H9 (cell line): Measurements from ENCODE around the gene GAD1. TPM values are rescaled to one million over a fixed set of nuclear protein-coding genes. Genes with fewer than 3 reads are reported as not detected.

Experiments used
- DNase-seq: peaks from one replicate; pipeline ENCODE4 v3.0.0-alpha.2; 2017
- H2AFZ ChIP-seq: one replicate; pipeline ENCODE4 v1.6.1; 2013; ENCODE audit warnings: mild to moderate bottlenecking, low read length, control low read depth, moderate library complexity
- H2AK5ac ChIP-seq: 2 replicates; pipeline ENCODE4 v1.6.1; 2013; ENCODE audit warnings: low read length, control low read depth, mixed read lengths; ENCODE audit not compliant: insufficient read length
- H2BK120ac ChIP-seq: one replicate; pipeline ENCODE4 v1.6.1; 2013; ENCODE audit warnings: low read depth, mild to moderate bottlenecking, low read length, control low read depth, inconsistent platforms; ENCODE audit not compliant: poor library complexity, severe bottlenecking
- H2BK12ac ChIP-seq: 2 replicates; pipeline ENCODE4 v1.6.1; 2013; ENCODE audit warnings: low read length, control low read depth, mixed read lengths, low read depth; ENCODE audit not compliant: insufficient read length
- H2BK15ac ChIP-seq: 2 replicates; pipeline ENCODE4 v1.6.1; 2013; ENCODE audit warnings: low read depth, low read length, control low read depth
- H2BK20ac ChIP-seq: one replicate; pipeline ENCODE4 v1.6.1; 2013; ENCODE audit warnings: low read depth, mild to moderate bottlenecking, low read length, control low read depth, inconsistent platforms; ENCODE audit not compliant: poor library complexity, severe bottlenecking
- H2BK5ac ChIP-seq: 2 replicates; pipeline ENCODE4 v1.6.1; 2013; ENCODE audit warnings: low read length, control low read depth, mixed read lengths; ENCODE audit not compliant: insufficient read length
- H3K14ac ChIP-seq: 2 replicates; pipeline ENCODE4 v1.6.1; 2013; ENCODE audit warnings: low read length, control low read depth; ENCODE audit not compliant: insufficient read depth
- H3K18ac ChIP-seq: 2 replicates; pipeline ENCODE4 v1.6.1; 2013; ENCODE audit warnings: low read depth, mild to moderate bottlenecking, mixed read lengths, low read length, control low read depth; ENCODE audit not compliant: insufficient read length
- H3K23ac ChIP-seq: 2 replicates; pipeline ENCODE4 v1.6.1; 2013; ENCODE audit warnings: low read length, control low read depth, mixed read lengths, low read depth; ENCODE audit not compliant: insufficient read length
- H3K23me2 ChIP-seq: 2 replicates; pipeline ENCODE4 v1.6.1; 2013; ENCODE audit warnings: low read depth, mild to moderate bottlenecking, mixed read lengths, low read length, control low read depth; ENCODE audit not compliant: insufficient read length, poor library complexity, severe bottlenecking
- H3K27ac ChIP-seq: 2 replicates; pipeline ENCODE4 v1.5.1; 2013; ENCODE audit warnings: low read length, control low read depth, mixed read lengths, low read depth; ENCODE audit not compliant: insufficient read length
- H3K27me3 ChIP-seq: 2 replicates; pipeline ENCODE4 v1.6.1; 2013; ENCODE audit warnings: low read length, control low read depth, inconsistent platforms; ENCODE audit not compliant: insufficient read depth
- H3K4ac ChIP-seq: 2 replicates; pipeline ENCODE4 v1.6.1; 2013; ENCODE audit warnings: low read depth, mild to moderate bottlenecking, control low read depth, inconsistent platforms, low read length, moderate library complexity
- H3K4me1 ChIP-seq: 2 replicates; pipeline ENCODE4 v1.6.1; 2013; ENCODE audit warnings: low read length, control low read depth, inconsistent platforms; ENCODE audit not compliant: insufficient read depth
- H3K4me2 ChIP-seq: 2 replicates; pipeline ENCODE4 v1.6.1; 2013; ENCODE audit warnings: low read length, control low read depth, mixed read lengths; ENCODE audit not compliant: insufficient read length, insufficient read depth
- H3K56ac ChIP-seq: 2 replicates; pipeline ENCODE4 v1.6.1; 2013; ENCODE audit warnings: low read depth, mild to moderate bottlenecking, mixed read lengths, low read length, control low read depth; ENCODE audit not compliant: insufficient read length
- H3K79me1 ChIP-seq: 2 replicates; pipeline ENCODE4 v1.6.1; 2013; ENCODE audit warnings: low read depth, mild to moderate bottlenecking, moderate library complexity, low read length, control low read depth, inconsistent platforms; ENCODE audit not compliant: insufficient read depth, poor library complexity, severe bottlenecking
- H3K79me2 ChIP-seq: 2 replicates; pipeline ENCODE4 v1.6.1; 2013; ENCODE audit warnings: low read length, control low read depth, inconsistent platforms; ENCODE audit not compliant: insufficient read depth
- H3K9ac ChIP-seq: 2 replicates; pipeline ENCODE4 v1.6.1; 2013; ENCODE audit warnings: low read length, control low read depth, mixed read lengths; ENCODE audit not compliant: insufficient read length; ENCODE audit errors: extremely low read depth
- H3K9me3 ChIP-seq: one replicate; pipeline ENCODE4 v1.6.1; 2013; ENCODE audit warnings: low read depth, low read length, inconsistent platforms; ENCODE audit not compliant: control insufficient read depth
- H3T11ph ChIP-seq: one replicate; pipeline ENCODE4 v1.6.1; 2013; ENCODE audit warnings: mild to moderate bottlenecking, low read length, control low read depth, inconsistent platforms
- H4K20me1 ChIP-seq: one replicate; pipeline ENCODE4 v1.6.1; 2013; ENCODE audit not compliant: control insufficient read depth, insufficient read length, insufficient read depth
- H4K5ac ChIP-seq: 2 replicates; pipeline ENCODE4 v1.6.1; 2013; ENCODE audit warnings: low read depth, mild to moderate bottlenecking, mixed read lengths, low read length, control low read depth; ENCODE audit not compliant: insufficient read length
- H4K8ac ChIP-seq: replicated peaks from 2 replicates; pipeline ENCODE4 v1.6.1; 2013; ENCODE audit warnings: low read length, control low read depth, mixed read lengths, low read depth; ENCODE audit not compliant: insufficient read length
- H4K91ac ChIP-seq: 2 replicates; pipeline ENCODE4 v1.6.1; 2013; ENCODE audit warnings: low read depth, mild to moderate bottlenecking, moderate library complexity, mixed read lengths, low read length, control low read depth; ENCODE audit not compliant: insufficient read length
- H3K27ac Mint-ChIP-seq, 3 experiments: 2 replicates in 2 of 3; 3 replicates in 1 of 3; pipeline ENCODE4 v1.8.0; 2020 to 2021; ENCODE audit warnings: mixed read lengths in 3 of 3, mild to moderate bottlenecking in 1 of 3, moderate library complexity in 1 of 3
- H3K27me3 Mint-ChIP-seq: 2 replicates; pipeline ENCODE4 v1.8.0; 2021; ENCODE audit warnings: low read depth, mild to moderate bottlenecking, moderate library complexity, mixed read lengths
- H3K36me3 Mint-ChIP-seq, 3 experiments: 2 replicates in 2 of 3; 3 replicates in 1 of 3; pipeline ENCODE4 v1.8.0; 2020 to 2021; ENCODE audit warnings: low read depth in 3 of 3, mixed read lengths in 3 of 3; ENCODE audit not compliant: insufficient read depth in 1 of 3
- H3K4me1 Mint-ChIP-seq, 2 experiments: 2 replicates each; pipeline ENCODE4 v1.8.0; 2020; ENCODE audit warnings: mixed read lengths in 2 of 2
- H3K4me3 Mint-ChIP-seq, 2 experiments: 2 replicates in 1 of 2; 3 replicates in 1 of 2; pipeline ENCODE4 v1.8.0; 2020 to 2021; ENCODE audit warnings: mild to moderate bottlenecking in 2 of 2, mixed read lengths in 2 of 2, moderate library complexity in 1 of 2
- H3K9me3 Mint-ChIP-seq, 2 experiments: 2 replicates in 1 of 2; 3 replicates in 1 of 2; pipeline ENCODE4 v1.8.0; 2020; ENCODE audit warnings: mild to moderate bottlenecking in 2 of 2, mixed read lengths in 2 of 2, moderate library complexity in 1 of 2
- WGBS: extraction: QIAGEN DNeasy Blood & Tissue Kit; methylation state at CpG from one replicate; pipeline ENCODE4 v1.1.7; 2013; ENCODE audit warnings: missing lambda C conversion rate, low lambda C conversion rate, mixed read lengths; ENCODE audit not compliant: insufficient read length; ENCODE audit errors: extremely low coverage; 5-methylcytosine and 5-hydroxymethylcytosine counted together
- total RNA-seq: library from RNA; stranded (reverse); gene quantifications from 2 replicates; pipeline ENCODE4 v1.2.1, GENCODE V29; 2021
- TF ChIP-seq, protein P1 (sequence below): fragments of 200-600 bp; sonication (generic); conservative IDR thresholded peaks from 3 replicates; pipeline ENCODE4 v1.8.0; 2021; ENCODE audit warnings: antibody characterized with exemption, mild to moderate bottlenecking

The GAD1 gene
- total RNA-seq, 1 experiment from 2014 or later = 1.8 TPM

DNA sequence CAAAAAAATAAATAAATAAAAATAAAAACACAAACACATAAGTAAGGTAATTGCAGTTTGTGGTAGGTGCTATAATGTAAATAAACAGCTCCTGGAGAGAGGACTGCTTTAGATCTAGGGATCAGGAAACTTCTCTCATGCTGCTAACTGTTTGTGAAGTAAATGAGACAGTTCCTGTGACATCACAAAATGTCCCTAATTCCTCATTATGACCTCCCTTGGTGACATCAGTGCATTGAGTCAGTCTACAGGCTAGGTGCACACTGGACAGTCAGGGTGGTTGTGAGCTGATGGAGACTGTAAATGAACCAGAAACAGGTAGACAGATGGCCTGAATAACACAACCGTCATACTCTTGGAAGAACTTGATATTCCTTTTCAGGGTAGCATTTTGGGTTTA is 33.1 kb upstream of the GAD1 start:
- Mint-ChIP-seq H3K4me3 (no peak overlapping the region), H3K27me3 (no peaks in the 10 kb centered on the region), H3K36me3 (no peaks in the 10 kb centered on the region), H3K9me3 (no peaks in the 10 kb centered on the region; a peak in 1 of 5 replicates), H3K27ac (no peak overlapping the region), H3K4me1 (no peaks in the 10 kb centered on the region)
- Histone ChIP-seq H4K8ac (no peak overlapping the region), H4K5ac (no peak overlapping the region), H2BK15ac (no peak overlapping the region), H3K27ac (no peak overlapping the region), H3K79me2 (no peaks in the 10 kb centered on the region), H3K23me2 (no peaks in the 10 kb centered on the region), H4K91ac (no peak overlapping the region), H2BK5ac (no peak overlapping the region), H2BK12ac (no peak overlapping the region), H2BK20ac (no peak overlapping the region), H3K9me3 (no peaks in the 10 kb centered on the region), H3T11ph (no peak overlapping the region), H3K23ac (no peak overlapping the region), H2BK120ac (no peak overlapping the region), H3K14ac (no peak overlapping the region), H3K79me1 (no peaks in the 10 kb centered on the region), H2AK5ac (no peak overlapping the region), H4K20me1 (no peaks in the 10 kb centered on the region), H3K4ac (no peak overlapping the region), H3K4me1 (no peaks in the 10 kb centered on the region), H3K56ac (no peak overlapping the region), H3K4me2 (no peak overlapping the region), H3K27me3 (no peaks in the 10 kb centered on the region), H3K9ac (no peak overlapping the region), H2AFZ (no peak overlapping the region), H3K18ac (no peak overlapping the region)
- DNase-seq = no peak
- TF ChIP-seq, protein P1, sequence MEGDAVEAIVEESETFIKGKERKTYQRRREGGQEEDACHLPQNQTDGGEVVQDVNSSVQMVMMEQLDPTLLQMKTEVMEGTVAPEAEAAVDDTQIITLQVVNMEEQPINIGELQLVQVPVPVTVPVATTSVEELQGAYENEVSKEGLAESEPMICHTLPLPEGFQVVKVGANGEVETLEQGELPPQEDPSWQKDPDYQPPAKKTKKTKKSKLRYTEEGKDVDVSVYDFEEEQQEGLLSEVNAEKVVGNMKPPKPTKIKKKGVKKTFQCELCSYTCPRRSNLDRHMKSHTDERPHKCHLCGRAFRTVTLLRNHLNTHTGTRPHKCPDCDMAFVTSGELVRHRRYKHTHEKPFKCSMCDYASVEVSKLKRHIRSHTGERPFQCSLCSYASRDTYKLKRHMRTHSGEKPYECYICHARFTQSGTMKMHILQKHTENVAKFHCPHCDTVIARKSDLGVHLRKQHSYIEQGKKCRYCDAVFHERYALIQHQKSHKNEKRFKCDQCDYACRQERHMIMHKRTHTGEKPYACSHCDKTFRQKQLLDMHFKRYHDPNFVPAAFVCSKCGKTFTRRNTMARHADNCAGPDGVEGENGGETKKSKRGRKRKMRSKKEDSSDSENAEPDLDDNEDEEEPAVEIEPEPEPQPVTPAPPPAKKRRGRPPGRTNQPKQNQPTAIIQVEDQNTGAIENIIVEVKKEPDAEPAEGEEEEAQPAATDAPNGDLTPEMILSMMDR = no peak
- no CpG with 5 or more reads among the region's 1 CpG for WGBS
